Esophagus muscularis mucosa (tissue), 4 donors: Measurements from ENCODE around the gene DMAP1.

ENCODE experiments used
- EP300 ChIP-seq: sonication (generic); formaldehyde crosslinking; IDR thresholded peaks from one replicate; pipeline ENCODE4 v1.6.1; 2017; ENCODE audit warnings: antibody characterized with exemption
- POLR2A ChIP-seq: fragments of 450-650 bp; IDR thresholded peaks from one replicate; pipeline ENCODE4 v1.6.1; 2017; ENCODE audit warnings: antibody characterized with exemption, moderate library complexity, mild to moderate bottlenecking, low read depth
- TF ChIP-seq, protein P1 (sequence below), 3 experiments: fragments of 200-600 bp in 2 of 3; fragments of 450-650 bp in 1 of 3; sonication (generic) in 2 of 3; IDR thresholded peaks; one replicate each; pipeline ENCODE4 v1.5.1; 2017 to 2019; ENCODE audit warnings: antibody characterized with exemption in 3 of 3, mild to moderate bottlenecking in 2 of 3, moderate library complexity in 1 of 3

DNA sequence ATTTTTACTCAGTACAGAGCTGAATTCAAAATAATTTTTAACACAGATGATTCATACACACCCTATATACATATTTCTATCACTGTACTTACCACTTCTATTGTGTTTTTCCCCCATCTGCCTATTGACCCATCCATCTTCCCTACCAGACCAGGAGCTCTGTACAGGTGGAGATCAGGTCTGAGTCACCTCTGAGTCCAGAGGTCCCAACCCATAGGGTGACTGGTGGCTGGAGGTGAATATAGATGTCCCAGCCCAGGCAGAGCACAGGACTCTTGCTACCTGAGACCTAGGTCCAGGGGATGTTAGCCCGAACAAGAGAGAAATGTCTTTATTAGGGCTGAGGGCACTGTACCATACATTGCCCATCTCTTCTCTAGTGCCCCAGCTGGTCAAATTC lies 54.8 kb downstream of the DMAP1 start:
- TF ChIP-seq, protein P1, sequence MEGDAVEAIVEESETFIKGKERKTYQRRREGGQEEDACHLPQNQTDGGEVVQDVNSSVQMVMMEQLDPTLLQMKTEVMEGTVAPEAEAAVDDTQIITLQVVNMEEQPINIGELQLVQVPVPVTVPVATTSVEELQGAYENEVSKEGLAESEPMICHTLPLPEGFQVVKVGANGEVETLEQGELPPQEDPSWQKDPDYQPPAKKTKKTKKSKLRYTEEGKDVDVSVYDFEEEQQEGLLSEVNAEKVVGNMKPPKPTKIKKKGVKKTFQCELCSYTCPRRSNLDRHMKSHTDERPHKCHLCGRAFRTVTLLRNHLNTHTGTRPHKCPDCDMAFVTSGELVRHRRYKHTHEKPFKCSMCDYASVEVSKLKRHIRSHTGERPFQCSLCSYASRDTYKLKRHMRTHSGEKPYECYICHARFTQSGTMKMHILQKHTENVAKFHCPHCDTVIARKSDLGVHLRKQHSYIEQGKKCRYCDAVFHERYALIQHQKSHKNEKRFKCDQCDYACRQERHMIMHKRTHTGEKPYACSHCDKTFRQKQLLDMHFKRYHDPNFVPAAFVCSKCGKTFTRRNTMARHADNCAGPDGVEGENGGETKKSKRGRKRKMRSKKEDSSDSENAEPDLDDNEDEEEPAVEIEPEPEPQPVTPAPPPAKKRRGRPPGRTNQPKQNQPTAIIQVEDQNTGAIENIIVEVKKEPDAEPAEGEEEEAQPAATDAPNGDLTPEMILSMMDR (IDR thresholded peaks at IDR 0.05): no peak
- TF ChIP-seq POLR2A (no peak), EP300 (no peak)
